ENCODE data around the gene CTBP2.

The CTBP2 gene

GRCh38 chr10:125123476-125124114, 36.8 kb downstream of the CTBP2 start:
- no peak overlapping the region for H2BK120ac ChIP-seq (ENCODE audit: low read depth, low read length)
- H2BK5ac ChIP-seq (ENCODE audit: low read length), result no peak overlapping the region
- no peak overlapping the region for H3K4me3 ChIP-seq (ENCODE audit: low read length in 2 of 2)
- H3K4me1 ChIP-seq (ENCODE audit: control insufficient read depth in 2 of 2, insufficient read depth in 1 of 2, low read depth in 1 of 2, low read length in 2 of 2), result peaks cover 0 to 11% of the 10 kb centered on the region in 2 donors
- no peaks in the 10 kb centered on the region for H3K9me3 ChIP-seq (replicated peaks in 1 of 2; ENCODE audit: control insufficient read depth in 2 of 2, insufficient read depth in 1 of 2, low read depth in 1 of 2, low read length in 2 of 2)
- DNase-seq (ENCODE audit: low spot score), result no peak
- H3K18ac ChIP-seq (ENCODE audit: low read length), result peak overlapping the region; percentile 37
- WGBS, 2 donors (ENCODE audit: extremely low coverage in 2 of 2, insufficient read length in 2 of 2, insufficient replicate concordance in 1 of 2), result no CpG with 5 or more reads among the region's 13 CpGs
- peaks cover 17% of the 10 kb centered on the region for H3K79me1 ChIP-seq (ENCODE audit: low read depth, low read length)
- H2AK5ac ChIP-seq (ENCODE audit: low read depth, low read length), result no peak overlapping the region
- H4K8ac ChIP-seq (ENCODE audit: low read depth, low read length), result no peak overlapping the region
- H3K14ac ChIP-seq (ENCODE audit: low read length), result peak overlapping the region; percentile 91
- H2AFZ ChIP-seq (ENCODE audit: low read length), result no peak overlapping the region
- no peak overlapping the region for H4K91ac ChIP-seq (ENCODE audit: low read depth, low read length, poor library complexity)
- no peak overlapping the region for H2BK12ac ChIP-seq (ENCODE audit: low read length)
- peaks cover 5 to 77% of the 10 kb centered on the region in 2 donors for H3K36me3 ChIP-seq (replicated peaks in 1 of 2; ENCODE audit: control insufficient read depth in 2 of 2, insufficient read depth in 2 of 2, low read length in 2 of 2)
- no peak overlapping the region for H3K4ac ChIP-seq (ENCODE audit: low read length)
- H3K9ac ChIP-seq (ENCODE audit: low read depth, low read length, poor library complexity), result no peak overlapping the region
- H3K23ac ChIP-seq (ENCODE audit: low read depth, low read length, poor library complexity), result no peak overlapping the region
- no peak overlapping the region for H2BK15ac ChIP-seq (ENCODE audit: low read length)
- no peaks in the 10 kb centered on the region for H3K27me3 ChIP-seq (ENCODE audit: control insufficient read depth in 3 of 3, insufficient read depth in 3 of 3, low read depth in 1 of 3, low read length in 3 of 3)
- no peak overlapping the region for H3K27ac ChIP-seq (replicated peaks; ENCODE audit: low read length)
- no peak overlapping the region for H3K4me2 ChIP-seq (ENCODE audit: insufficient read depth, low read length, poor library complexity, severe bottlenecking)

GRCh38 chr10:125122566-125122965, 37.8 kb downstream of the CTBP2 start:
- no CpG with 5 or more reads among the region's 8 CpGs for WGBS, 2 donors (ENCODE audit: extremely low coverage in 2 of 2, insufficient read length in 2 of 2, insufficient replicate concordance in 1 of 2)
- no peak for DNase-seq (ENCODE audit: low spot score)
- no peak overlapping the region for H3K14ac ChIP-seq (ENCODE audit: low read length)
- H3K4me2 ChIP-seq (ENCODE audit: insufficient read depth, low read length, poor library complexity, severe bottlenecking), result no peak overlapping the region
- H2BK5ac ChIP-seq (ENCODE audit: low read length), result no peak overlapping the region
- H2AFZ ChIP-seq (ENCODE audit: low read length), result no peak overlapping the region
- no peak overlapping the region for H3K23ac ChIP-seq (ENCODE audit: low read depth, low read length, poor library complexity)
- no peak overlapping the region for H3K9ac ChIP-seq (ENCODE audit: low read depth, low read length, poor library complexity)
- H2BK12ac ChIP-seq (ENCODE audit: low read length), result no peak overlapping the region
- no peak overlapping the region for H3K4ac ChIP-seq (ENCODE audit: low read length)
- H3K36me3 ChIP-seq (replicated peaks in 1 of 2; ENCODE audit: control insufficient read depth in 2 of 2, insufficient read depth in 2 of 2, low read length in 2 of 2), result peaks cover 5 to 76% of the 10 kb centered on the region in 2 donors
- no peak overlapping the region for H4K91ac ChIP-seq (ENCODE audit: low read depth, low read length, poor library complexity)
- no peak overlapping the region for H2BK15ac ChIP-seq (ENCODE audit: low read length)
- H2AK5ac ChIP-seq (ENCODE audit: low read depth, low read length), result no peak overlapping the region
- no peak overlapping the region for H3K18ac ChIP-seq (ENCODE audit: low read length)
- H4K8ac ChIP-seq (ENCODE audit: low read depth, low read length), result no peak overlapping the region
- no peaks in the 10 kb centered on the region for H3K9me3 ChIP-seq (replicated peaks in 1 of 2; ENCODE audit: control insufficient read depth in 2 of 2, insufficient read depth in 1 of 2, low read depth in 1 of 2, low read length in 2 of 2)
- H3K79me1 ChIP-seq (ENCODE audit: low read depth, low read length), result peaks cover 14% of the 10 kb centered on the region
- H3K27me3 ChIP-seq (ENCODE audit: control insufficient read depth in 3 of 3, insufficient read depth in 3 of 3, low read depth in 1 of 3, low read length in 3 of 3), result no peaks in the 10 kb centered on the region
- no peak overlapping the region for H3K27ac ChIP-seq (replicated peaks; ENCODE audit: low read length)
- no peak overlapping the region for H2BK120ac ChIP-seq (ENCODE audit: low read depth, low read length)
- peaks cover 0 to 11% of the 10 kb centered on the region in 2 donors for H3K4me1 ChIP-seq (ENCODE audit: control insufficient read depth in 2 of 2, insufficient read depth in 1 of 2, low read depth in 1 of 2, low read length in 2 of 2)
- no peak overlapping the region for H3K4me3 ChIP-seq (ENCODE audit: low read length in 2 of 2)

DNA sequence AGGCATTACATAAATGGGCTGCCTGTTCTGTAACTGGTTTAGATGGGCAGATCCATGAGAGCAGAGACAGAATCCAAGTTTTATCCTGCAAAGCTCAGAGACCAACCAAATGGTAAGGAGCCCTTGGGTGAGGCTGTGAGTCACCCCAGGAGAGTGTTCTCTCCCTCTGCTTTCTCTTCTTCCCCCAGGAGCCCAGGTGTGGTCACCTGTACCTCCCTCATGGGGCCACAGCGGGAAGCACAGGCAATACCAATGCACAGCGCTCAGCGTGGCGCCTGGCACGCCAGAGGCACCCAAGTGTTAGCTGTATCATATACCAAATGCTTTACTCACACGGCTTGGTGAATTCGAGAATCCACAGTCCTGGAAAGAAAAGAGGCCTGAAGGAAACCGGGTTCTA, 39.4 kb downstream of the CTBP2 start:
- no peak overlapping the region for H2BK12ac ChIP-seq (ENCODE audit: low read length)
- no peak overlapping the region for H2AFZ ChIP-seq (ENCODE audit: low read length)

DNA sequence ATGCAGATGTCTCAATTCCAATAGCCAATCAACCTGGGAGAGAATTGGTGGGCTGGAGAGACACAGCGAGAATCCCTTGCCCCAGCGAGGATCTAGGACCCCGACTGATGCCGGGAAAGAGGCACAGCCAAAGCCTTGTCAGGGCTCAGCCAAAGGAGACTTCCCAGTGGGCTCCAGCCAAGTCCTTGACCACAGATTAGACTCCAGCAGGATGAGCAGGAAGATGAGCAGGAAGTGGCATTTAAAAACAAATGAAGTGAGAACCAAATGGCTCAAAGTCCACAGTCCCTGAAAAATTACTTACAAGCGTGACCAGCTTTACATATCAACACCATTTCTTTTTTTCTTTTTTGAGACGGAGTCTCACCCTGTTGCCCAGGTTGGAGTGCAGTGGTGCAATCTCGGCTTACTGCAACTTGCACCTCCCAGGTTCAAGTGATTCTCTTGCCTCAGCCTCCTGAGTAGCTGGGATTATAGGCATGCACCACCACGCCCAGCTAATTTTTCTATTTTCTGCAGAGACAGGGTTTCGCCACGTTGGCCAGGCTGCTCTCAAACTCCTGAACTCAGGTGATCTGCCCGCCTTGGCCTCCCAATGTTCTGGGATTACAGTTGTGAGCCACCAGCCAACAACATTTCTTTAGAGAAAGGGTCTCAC, 40.2 kb downstream of the CTBP2 start:
- Histone ChIP-seq H3K9me3 (replicated peaks in 1 of 2; ENCODE audit: control insufficient read depth in 2 of 2, insufficient read depth in 1 of 2, low read depth in 1 of 2, low read length in 2 of 2) (no peaks in the 10 kb centered on the region), H3K36me3 (replicated peaks in 1 of 2; ENCODE audit: control insufficient read depth in 2 of 2, insufficient read depth in 2 of 2, low read length in 2 of 2) (peaks cover 4 to 63% of the 10 kb centered on the region in 2 donors), H3K4me3 (ENCODE audit: low read length in 2 of 2) (no peak overlapping the region), H3K4ac (ENCODE audit: low read length) (no peak overlapping the region), H3K79me1 (ENCODE audit: low read depth, low read length) (peaks cover 22% of the 10 kb centered on the region), H2BK5ac (ENCODE audit: low read length) (no peak overlapping the region), H3K27ac (replicated peaks; ENCODE audit: low read length) (no peak overlapping the region), H4K91ac (ENCODE audit: low read depth, low read length, poor library complexity) (no peak overlapping the region), H3K18ac (ENCODE audit: low read length) (no peak overlapping the region), H2BK15ac (ENCODE audit: low read length) (no peak overlapping the region), H3K4me1 (ENCODE audit: control insufficient read depth in 2 of 2, insufficient read depth in 1 of 2, low read depth in 1 of 2, low read length in 2 of 2) (peaks cover 0 to 12% of the 10 kb centered on the region in 2 donors), H2BK120ac (ENCODE audit: low read depth, low read length) (no peak overlapping the region), H3K14ac (ENCODE audit: low read length) (no peak overlapping the region), H4K8ac (ENCODE audit: low read depth, low read length) (no peak overlapping the region), H3K9ac (ENCODE audit: low read depth, low read length, poor library complexity) (no peak overlapping the region), H2AK5ac (ENCODE audit: low read depth, low read length) (no peak overlapping the region), H3K23ac (ENCODE audit: low read depth, low read length, poor library complexity) (no peak overlapping the region), H2BK12ac (ENCODE audit: low read length) (no peak overlapping the region), H3K27me3 (ENCODE audit: control insufficient read depth in 3 of 3, insufficient read depth in 3 of 3, low read depth in 1 of 3, low read length in 3 of 3) (no peaks in the 10 kb centered on the region), H3K4me2 (ENCODE audit: insufficient read depth, low read length, poor library complexity, severe bottlenecking) (no peak overlapping the region), H2AFZ (ENCODE audit: low read length) (no peak overlapping the region)
- no CpG with 5 or more reads among the region's 11 CpGs for WGBS, 2 donors (ENCODE audit: extremely low coverage in 2 of 2, insufficient read length in 2 of 2, insufficient replicate concordance in 1 of 2)
- no peak for DNase-seq (ENCODE audit: low spot score)

More for the DNA sequence above, 39.4 kb downstream of the CTBP2 start:
- Histone ChIP-seq H4K8ac (ENCODE audit: low read depth, low read length) (no peak overlapping the region), H2BK5ac (ENCODE audit: low read length) (no peak overlapping the region), H3K18ac (ENCODE audit: low read length) (no peak overlapping the region), H2BK120ac (ENCODE audit: low read depth, low read length) (no peak overlapping the region), H3K4ac (ENCODE audit: low read length) (no peak overlapping the region), H3K27ac (replicated peaks; ENCODE audit: low read length) (no peak overlapping the region), H3K14ac (ENCODE audit: low read length) (no peak overlapping the region), H3K79me1 (ENCODE audit: low read depth, low read length) (peaks cover 21% of the 10 kb centered on the region), H3K4me2 (ENCODE audit: insufficient read depth, low read length, poor library complexity, severe bottlenecking) (no peak overlapping the region), H3K9me3 (replicated peaks in 1 of 2; ENCODE audit: control insufficient read depth in 2 of 2, insufficient read depth in 1 of 2, low read depth in 1 of 2, low read length in 2 of 2) (no peaks in the 10 kb centered on the region), H4K91ac (ENCODE audit: low read depth, low read length, poor library complexity) (no peak overlapping the region), H2AK5ac (ENCODE audit: low read depth, low read length) (no peak overlapping the region), H3K4me3 (ENCODE audit: low read length in 2 of 2) (no peak overlapping the region), H2BK15ac (ENCODE audit: low read length) (no peak overlapping the region), H3K36me3 (replicated peaks in 1 of 2; ENCODE audit: control insufficient read depth in 2 of 2, insufficient read depth in 2 of 2, low read length in 2 of 2) (peaks cover 4 to 68% of the 10 kb centered on the region in 2 donors), H3K9ac (ENCODE audit: low read depth, low read length, poor library complexity) (no peak overlapping the region), H3K27me3 (ENCODE audit: control insufficient read depth in 3 of 3, insufficient read depth in 3 of 3, low read depth in 1 of 3, low read length in 3 of 3) (no peaks in the 10 kb centered on the region), H3K23ac (ENCODE audit: low read depth, low read length, poor library complexity) (no peak overlapping the region), H3K4me1 (ENCODE audit: control insufficient read depth in 2 of 2, insufficient read depth in 1 of 2, low read depth in 1 of 2, low read length in 2 of 2) (peaks cover 0 to 13% of the 10 kb centered on the region in 2 donors)
- no CpG with 5 or more reads among the region's 8 CpGs for WGBS, 2 donors (ENCODE audit: extremely low coverage in 2 of 2, insufficient read length in 2 of 2, insufficient replicate concordance in 1 of 2)
- DNase-seq (ENCODE audit: low spot score), result no peak
